Activated T-cell treated with anti-CD3 and anti-CD28 coated beads for 24 hours (primary cell): ENCODE measurements around the gene BCS1L.
A peak's percentile ranks its signal among the peaks of the same experiment; 100 is the strongest.
"Not testable (repeated sequence)": the region's sequence is repeated elsewhere in the genome, so short reads cannot be mapped to it uniquely, and the experiment has no call there.

Source experiments
- DNase-seq: peaks from one replicate; pipeline ENCODE4 v3.0.0-alpha.2; 2020; ENCODE audit warnings: low read depth

Gene BCS1L

GRCh38 chr2:218662377-218662776 lies 2.9 kb downstream of the BCS1L start:
- DNase-seq: no peak

- DNase-seq: no peak
These were observed 3.3 kb downstream of the BCS1L start for GRCh38 chr2:218662827-218663226.

- no peak for DNase-seq
These were observed 4.4 kb downstream of the BCS1L start for GRCh38 chr2:218663901-218664300.

GRCh38 chr2:218664653-218665052 lies 5.2 kb downstream of the BCS1L start:
- DNase-seq: no peak

GRCh38 chr2:218671097-218671653 lies 11.7 kb downstream of the BCS1L start:
- no peak for DNase-seq

GRCh38 chr2:218671654-218672566 lies 12.4 kb downstream of the BCS1L start, which contains the start of the genes RNF25 and STK36:
Gene RNF25, minus strand, starts transcription at chr2:218672002. Its CDS starts 32 bp downstream, at chr2:218671970.
Gene STK36, plus strand, starts transcription at chr2:218672086. Its CDS starts 744 bp downstream, at chr2:218672830.
- peak; percentile 76 for DNase-seq

GRCh38 chr2:218679119-218679518 lies 19.6 kb downstream of the BCS1L start:
- DNase-seq: no peak

GRCh38 chr2:218680061-218680460 lies 20.6 kb downstream of the BCS1L start:
- DNase-seq: no peak

GRCh38 chr2:218687400-218688060 lies 28.0 kb downstream of the BCS1L start:
- DNase-seq: not testable (repeated sequence)

- no peak for DNase-seq
These were observed 31.8 kb downstream of the BCS1L start for GRCh38 chr2:218691234-218691633.

- DNase-seq: no peak
These were observed 35.1 kb downstream of the BCS1L start for GRCh38 chr2:218694405-218695145.

- no peak for DNase-seq
These were observed 39.4 kb downstream of the BCS1L start for GRCh38 chr2:218698885-218699284.

GRCh38 chr2:218701806-218702205 lies 42.3 kb downstream of the BCS1L start:
- DNase-seq: no peak

GRCh38 chr2:218703341-218703740 lies 43.9 kb downstream of the BCS1L start:
- DNase-seq: no peak

GRCh38 chr2:218708086-218708485 lies 48.6 kb downstream of the BCS1L start:
- DNase-seq: no peak

- DNase-seq: no peak
These were observed 50.4 kb downstream of the BCS1L start for GRCh38 chr2:218709908-218710307.

GRCh38 chr2:218710334-218710686 lies 50.8 kb downstream of the BCS1L start:
- DNase-seq: no peak

- peak; percentile 97 for DNase-seq
These were observed 51.4 kb downstream of the BCS1L start, which contains the start of gene TTLL4 for GRCh38 chr2:218710687-218711549. Gene TTLL4, plus strand, starts transcription at chr2:218710835. Its CDS starts 26,842 bp downstream, at chr2:218737677.

- no peak for DNase-seq
These were observed 52.1 kb downstream of the BCS1L start for GRCh38 chr2:218711550-218711929.
